Hepatocyte (in vitro differentiated cells): ENCODE data around the gene SORCS2.

Experiments used
- EZH2phosphoT487 ChIP-seq: fragments of 200-600 bp; sonication (generic); IDR thresholded peaks from one replicate; pipeline ENCODE4 v1.6.1; 2018; ENCODE audit warnings: antibody characterized with exemption, mild to moderate bottlenecking, low read depth, moderate library complexity; ENCODE audit not compliant: unreplicated experiment, severe bottlenecking
- TF ChIP-seq, protein P1 (sequence below): fragments of 200-600 bp; sonication (generic); IDR thresholded peaks from 2 replicates; pipeline ENCODE4 v1.5.1; 2016; ENCODE audit warnings: antibody characterized with exemption, mild to moderate bottlenecking; ENCODE audit not compliant: poor library complexity

DNA sequence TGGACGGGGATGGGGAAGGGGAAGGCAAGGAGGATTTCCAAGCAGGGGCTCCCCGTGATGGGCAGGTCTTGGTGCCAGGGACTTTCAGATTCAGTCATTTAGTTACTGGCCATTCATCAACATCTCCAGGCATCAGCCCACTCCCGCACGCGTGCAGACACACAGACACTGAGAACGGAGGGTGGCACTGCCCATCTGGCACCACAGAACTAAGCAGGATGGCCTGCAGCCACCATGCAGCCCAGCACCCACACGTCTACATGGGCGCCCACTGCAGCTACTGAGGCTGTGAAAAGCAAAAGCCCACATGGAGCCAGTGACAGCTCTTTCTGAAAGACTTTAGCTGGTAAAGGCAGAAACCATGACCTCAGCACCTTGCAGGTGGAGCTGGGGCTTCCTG is 418.5 kb downstream of the SORCS2 start:
- TF ChIP-seq, protein P1, sequence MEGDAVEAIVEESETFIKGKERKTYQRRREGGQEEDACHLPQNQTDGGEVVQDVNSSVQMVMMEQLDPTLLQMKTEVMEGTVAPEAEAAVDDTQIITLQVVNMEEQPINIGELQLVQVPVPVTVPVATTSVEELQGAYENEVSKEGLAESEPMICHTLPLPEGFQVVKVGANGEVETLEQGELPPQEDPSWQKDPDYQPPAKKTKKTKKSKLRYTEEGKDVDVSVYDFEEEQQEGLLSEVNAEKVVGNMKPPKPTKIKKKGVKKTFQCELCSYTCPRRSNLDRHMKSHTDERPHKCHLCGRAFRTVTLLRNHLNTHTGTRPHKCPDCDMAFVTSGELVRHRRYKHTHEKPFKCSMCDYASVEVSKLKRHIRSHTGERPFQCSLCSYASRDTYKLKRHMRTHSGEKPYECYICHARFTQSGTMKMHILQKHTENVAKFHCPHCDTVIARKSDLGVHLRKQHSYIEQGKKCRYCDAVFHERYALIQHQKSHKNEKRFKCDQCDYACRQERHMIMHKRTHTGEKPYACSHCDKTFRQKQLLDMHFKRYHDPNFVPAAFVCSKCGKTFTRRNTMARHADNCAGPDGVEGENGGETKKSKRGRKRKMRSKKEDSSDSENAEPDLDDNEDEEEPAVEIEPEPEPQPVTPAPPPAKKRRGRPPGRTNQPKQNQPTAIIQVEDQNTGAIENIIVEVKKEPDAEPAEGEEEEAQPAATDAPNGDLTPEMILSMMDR: no peak
- no peak for TF ChIP-seq EZH2phosphoT487
